K562 (cell line): ENCODE data around the gene ZBTB32. TPM values are rescaled to one million over a fixed set of nuclear protein-coding genes. Genes with fewer than 3 reads are reported as not detected.
A peak's percentile ranks its signal among the peaks of the same experiment; 100 is the strongest.

Experiments used
- BACH1 ChIP-seq: fragments of 200-800 bp; sonication (Bioruptor generic); IDR thresholded peaks from 2 replicates; pipeline ENCODE4 v1.6.1; 2016; ENCODE audit warnings: missing genetic modification characterization, missing compliant biosample characterization
- CEBPB ChIP-seq: fragments of 450-650 bp; IDR thresholded peaks from 2 replicates; pipeline ENCODE4 v1.6.1; 2016; ENCODE audit warnings: missing genetic modification characterization, missing compliant biosample characterization
- FOXA3 ChIP-seq, 2 experiments: fragments of 450-650 bp in 1 of 2; sonication (generic) in 1 of 2; formaldehyde crosslinking; IDR thresholded peaks in 1 of 2; conservative IDR thresholded peaks in 1 of 2; 2 replicates each; pipeline versions ENCODE4 v1.4.0 to v1.8.0; 2020 to 2022; ENCODE audit warnings: mild to moderate bottlenecking in 2 of 2, missing genetic modification reagents in 1 of 2
- GATAD2B ChIP-seq: fragments of 450-650 bp; IDR thresholded peaks from 2 replicates; pipeline ENCODE4 v1.6.1; 2017; ENCODE audit warnings: mild to moderate bottlenecking, borderline replicate concordance
- KHSRP ChIP-seq: fragments of 450-650 bp; IDR thresholded peaks from 2 replicates; pipeline ENCODE4 v1.6.1; 2017
- NFRKB ChIP-seq: fragments of 450-650 bp; IDR thresholded peaks from 2 replicates; pipeline ENCODE4 v1.6.1; 2016; ENCODE audit warnings: low read depth
- RREB1 ChIP-seq: fragments of 250-450 bp; sonication (Bioruptor Pico); IDR thresholded peaks from 2 replicates; pipeline ENCODE4 v1.4.0; 2020
- ZNF12 ChIP-seq: sonication (generic); formaldehyde crosslinking; IDR thresholded peaks from 2 replicates; pipeline ENCODE4 v1.4.0; 2020; ENCODE audit warnings: mild to moderate bottlenecking, missing genetic modification reagents
- ZNF263 ChIP-seq: sonication (generic); formaldehyde crosslinking; IDR thresholded peaks from 2 replicates; pipeline ENCODE4 v1.8.0; 2022; ENCODE audit warnings: mild to moderate bottlenecking, missing genetic modification reagents, borderline replicate concordance
- ZNF384 ChIP-seq: IDR thresholded peaks from 2 replicates; pipeline ENCODE4 v1.6.1; 2012; ENCODE audit warnings: low read depth, low read length, improper control_type of control experiment
- polyA plus RNA-seq, 8 experiments: library from polyadenylated mRNA; depleted of rRNA in 4 of 8; stranded (reverse) in 5 of 8; unstranded in 3 of 8; fragments of >200 nt; fragmentation: Nextera tagmentation in 2 of 8; fragmentation: Illumina TruSeq in 1 of 8; extraction: Ambion mirVana in 2 of 8; extraction: Trizol in 1 of 8; gene quantifications; 2 replicates each; pipeline versions ENCODE4 v1.2.1 to v1.2.3, GENCODE V29; 2011 to 2014; ENCODE audit warnings: inconsistent platforms in 1 of 8, missing spikeins in 1 of 8
- total RNA-seq, 7 experiments: library from RNA; depleted of rRNA in 6 of 7; stranded (reverse); fragments of >200 nt in 6 of 7; fragmentation: Illumina TruSeq in 2 of 7; extraction: Trizol in 2 of 7; gene quantifications; 2 replicates each; pipeline versions ENCODE4 v1.2.1 to v1.2.3, GENCODE V29; 2011 to 2021; ENCODE audit warnings: low replicate concordance in 1 of 7
- TF ChIP-seq, protein P1 (sequence below), 2 experiments: fragments of 250-450 bp in 1 of 2; fragments of 450-650 bp in 1 of 2; sonication (Bioruptor Pico) in 1 of 2; IDR thresholded peaks; 2 replicates each; pipeline versions ENCODE4 v1.6.1 to v1.8.0; 2016 to 2021; ENCODE audit warnings: mild to moderate bottlenecking in 2 of 2, moderate library complexity in 2 of 2, missing compliant biosample characterization in 1 of 2, missing genetic modification characterization in 1 of 2
- TF ChIP-seq, protein P2 (sequence below): fragments of 250-450 bp; sonication (Bioruptor Pico); IDR thresholded peaks from 2 replicates; pipeline ENCODE4 v1.9.0; 2021; ENCODE audit warnings: mild to moderate bottlenecking, inconsistent platforms
- TF ChIP-seq, protein P3 (sequence below): fragments of 450-650 bp; IDR thresholded peaks from 2 replicates; pipeline ENCODE4 v1.6.1; 2016; ENCODE audit warnings: low read depth, mild to moderate bottlenecking, moderate library complexity
- TF ChIP-seq, protein P4 (sequence below): fragments of 200-400 bp; formaldehyde crosslinking; IDR thresholded peaks from 2 replicates; pipeline ENCODE4 v1.6.1; 2017; ENCODE audit warnings: mild to moderate bottlenecking, low read depth, low read length, moderate library complexity

The ZBTB32 gene
- total and polyA plus RNA-seq, 9 of the 15 experiments (the other 6 are each of a cell fraction or from before 2014, with no cell fraction given) = 0.20 TPM; not detected in 8

- TF ChIP-seq RREB1 (no peak), GATAD2B (no peak), NFRKB (peak; percentile 40; the same call in 1 of the 2 replicates), FOXA3 (CRISPR knock-in tag; conservative IDR thresholded peaks at IDR 0.05 in 1 of 2, IDR thresholded peaks at IDR 0.05 in 1 of 2) (0 out of 4 replicates have a peak, but pooled peaks of 1 of the 2 experiments have one; percentile 50), KHSRP (no peak), CEBPB (tag) (no peak), BACH1 (tag) (no peak), ZNF12 (CRISPR knock-in tag) (0 out of 2 replicates have a peak, but pooled peaks have one; percentile 40), ZNF263 (peak; percentile 49; the same call in 1 of the 2 replicates), ZNF384 (0 out of 2 replicates have a peak, but pooled peaks have one; percentile 32)
- TF ChIP-seq, protein P1, sequence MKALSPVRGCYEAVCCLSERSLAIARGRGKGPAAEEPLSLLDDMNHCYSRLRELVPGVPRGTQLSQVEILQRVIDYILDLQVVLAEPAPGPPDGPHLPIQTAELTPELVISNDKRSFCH (CRISPR knock-in tag; IDR thresholded peaks at IDR 0.05) = no peak
- TF ChIP-seq, protein P1 (tag; IDR thresholded peaks at IDR 0.05) = no peak
- TF ChIP-seq, protein P2, sequence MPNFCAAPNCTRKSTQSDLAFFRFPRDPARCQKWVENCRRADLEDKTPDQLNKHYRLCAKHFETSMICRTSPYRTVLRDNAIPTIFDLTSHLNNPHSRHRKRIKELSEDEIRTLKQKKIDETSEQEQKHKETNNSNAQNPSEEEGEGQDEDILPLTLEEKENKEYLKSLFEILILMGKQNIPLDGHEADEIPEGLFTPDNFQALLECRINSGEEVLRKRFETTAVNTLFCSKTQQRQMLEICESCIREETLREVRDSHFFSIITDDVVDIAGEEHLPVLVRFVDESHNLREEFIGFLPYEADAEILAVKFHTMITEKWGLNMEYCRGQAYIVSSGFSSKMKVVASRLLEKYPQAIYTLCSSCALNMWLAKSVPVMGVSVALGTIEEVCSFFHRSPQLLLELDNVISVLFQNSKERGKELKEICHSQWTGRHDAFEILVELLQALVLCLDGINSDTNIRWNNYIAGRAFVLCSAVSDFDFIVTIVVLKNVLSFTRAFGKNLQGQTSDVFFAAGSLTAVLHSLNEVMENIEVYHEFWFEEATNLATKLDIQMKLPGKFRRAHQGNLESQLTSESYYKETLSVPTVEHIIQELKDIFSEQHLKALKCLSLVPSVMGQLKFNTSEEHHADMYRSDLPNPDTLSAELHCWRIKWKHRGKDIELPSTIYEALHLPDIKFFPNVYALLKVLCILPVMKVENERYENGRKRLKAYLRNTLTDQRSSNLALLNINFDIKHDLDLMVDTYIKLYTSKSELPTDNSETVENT = no peak
- TF ChIP-seq, protein P3, sequence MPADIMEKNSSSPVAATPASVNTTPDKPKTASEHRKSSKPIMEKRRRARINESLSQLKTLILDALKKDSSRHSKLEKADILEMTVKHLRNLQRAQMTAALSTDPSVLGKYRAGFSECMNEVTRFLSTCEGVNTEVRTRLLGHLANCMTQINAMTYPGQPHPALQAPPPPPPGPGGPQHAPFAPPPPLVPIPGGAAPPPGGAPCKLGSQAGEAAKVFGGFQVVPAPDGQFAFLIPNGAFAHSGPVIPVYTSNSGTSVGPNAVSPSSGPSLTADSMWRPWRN = 0 out of 2 replicates have a peak, but pooled peaks have one; percentile 11
- TF ChIP-seq, protein P4, sequence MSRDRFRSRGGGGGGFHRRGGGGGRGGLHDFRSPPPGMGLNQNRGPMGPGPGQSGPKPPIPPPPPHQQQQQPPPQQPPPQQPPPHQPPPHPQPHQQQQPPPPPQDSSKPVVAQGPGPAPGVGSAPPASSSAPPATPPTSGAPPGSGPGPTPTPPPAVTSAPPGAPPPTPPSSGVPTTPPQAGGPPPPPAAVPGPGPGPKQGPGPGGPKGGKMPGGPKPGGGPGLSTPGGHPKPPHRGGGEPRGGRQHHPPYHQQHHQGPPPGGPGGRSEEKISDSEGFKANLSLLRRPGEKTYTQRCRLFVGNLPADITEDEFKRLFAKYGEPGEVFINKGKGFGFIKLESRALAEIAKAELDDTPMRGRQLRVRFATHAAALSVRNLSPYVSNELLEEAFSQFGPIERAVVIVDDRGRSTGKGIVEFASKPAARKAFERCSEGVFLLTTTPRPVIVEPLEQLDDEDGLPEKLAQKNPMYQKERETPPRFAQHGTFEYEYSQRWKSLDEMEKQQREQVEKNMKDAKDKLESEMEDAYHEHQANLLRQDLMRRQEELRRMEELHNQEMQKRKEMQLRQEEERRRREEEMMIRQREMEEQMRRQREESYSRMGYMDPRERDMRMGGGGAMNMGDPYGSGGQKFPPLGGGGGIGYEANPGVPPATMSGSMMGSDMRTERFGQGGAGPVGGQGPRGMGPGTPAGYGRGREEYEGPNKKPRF = no peak
Measured at GRCh38 chr19:35744430-35745327, 40.3 kb downstream of the ZBTB32 start (continued).
